ENCODE results near the gene PHF5A.
"Not testable (repeated sequence)": the region's sequence is repeated elsewhere in the genome, so short reads cannot be mapped to it uniquely, and the experiment has no call there.

Gene PHF5A

DNA sequence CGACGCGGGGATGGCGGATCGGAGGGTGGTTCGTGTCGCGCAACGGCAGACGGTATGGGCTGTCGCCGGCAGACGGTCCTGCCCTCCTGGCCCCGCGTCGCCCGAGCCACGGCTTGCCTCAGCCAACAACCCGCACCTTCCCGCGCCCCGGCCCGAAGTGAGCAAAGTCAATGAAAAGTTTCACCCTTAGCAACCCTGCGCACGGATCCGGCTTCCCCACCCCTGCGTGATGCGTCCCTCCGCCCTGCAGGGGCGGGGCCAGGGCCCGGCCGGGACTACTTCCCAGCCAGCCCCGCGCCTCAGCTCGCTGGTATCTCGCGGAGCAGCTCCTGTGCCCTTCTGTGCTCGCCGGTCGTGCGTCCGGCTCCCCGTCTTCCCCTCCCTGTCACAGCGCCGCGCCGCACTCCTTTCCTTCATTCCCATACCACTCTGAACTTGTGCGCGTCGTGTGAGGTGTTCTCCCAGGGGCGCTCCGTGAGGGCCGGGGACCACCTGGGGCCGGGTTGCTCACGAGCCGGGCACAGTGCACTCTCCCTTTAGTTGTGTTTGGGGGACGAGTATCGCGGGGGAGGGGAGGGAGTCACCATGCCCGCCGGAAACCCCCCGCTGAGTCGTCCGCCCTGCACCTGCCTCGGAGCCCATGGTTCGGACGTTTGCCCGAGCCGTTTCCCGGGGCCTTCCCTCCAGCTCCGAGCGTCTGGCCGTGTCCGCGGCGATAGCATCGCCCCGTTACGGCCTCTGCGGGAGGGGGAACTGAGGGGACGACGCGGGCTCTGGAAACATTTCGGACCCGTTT, 21.7 kb downstream of the PHF5A start, which contains the start of gene TOB2:
TSS of gene TOB2 (minus strand) at position 163 of the 796 bp plus-strand sequence. CDS start 9,456 bp downstream, outside the sequence.
- DNase-seq (ENCODE audit: low spot score), result peak; percentile 94

DNA sequence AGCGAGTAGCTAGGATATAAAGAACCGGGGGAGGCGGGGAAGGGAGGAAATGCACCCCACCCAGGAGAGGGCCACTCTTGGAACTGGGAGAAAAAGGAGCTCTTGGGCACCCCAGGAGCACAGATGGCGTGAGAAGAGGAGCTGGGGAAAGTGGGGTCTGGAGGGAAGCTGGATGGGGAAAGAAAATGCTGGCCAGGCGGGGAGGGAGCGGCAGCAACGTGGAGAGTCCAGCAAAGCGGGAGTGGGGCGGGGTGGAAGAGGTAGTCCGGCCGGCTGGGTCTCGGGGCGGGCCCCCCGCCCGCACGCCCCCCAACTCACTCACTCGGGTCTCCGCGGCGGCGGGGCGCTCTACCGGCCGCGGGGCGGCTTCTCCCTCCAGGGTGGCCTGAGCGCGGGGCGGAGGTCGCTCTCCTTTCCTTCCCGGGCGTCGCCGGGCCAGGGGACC, 22.4 kb downstream of the PHF5A start:
- DNase-seq (ENCODE audit: low spot score), result peak; percentile 35

DNA sequence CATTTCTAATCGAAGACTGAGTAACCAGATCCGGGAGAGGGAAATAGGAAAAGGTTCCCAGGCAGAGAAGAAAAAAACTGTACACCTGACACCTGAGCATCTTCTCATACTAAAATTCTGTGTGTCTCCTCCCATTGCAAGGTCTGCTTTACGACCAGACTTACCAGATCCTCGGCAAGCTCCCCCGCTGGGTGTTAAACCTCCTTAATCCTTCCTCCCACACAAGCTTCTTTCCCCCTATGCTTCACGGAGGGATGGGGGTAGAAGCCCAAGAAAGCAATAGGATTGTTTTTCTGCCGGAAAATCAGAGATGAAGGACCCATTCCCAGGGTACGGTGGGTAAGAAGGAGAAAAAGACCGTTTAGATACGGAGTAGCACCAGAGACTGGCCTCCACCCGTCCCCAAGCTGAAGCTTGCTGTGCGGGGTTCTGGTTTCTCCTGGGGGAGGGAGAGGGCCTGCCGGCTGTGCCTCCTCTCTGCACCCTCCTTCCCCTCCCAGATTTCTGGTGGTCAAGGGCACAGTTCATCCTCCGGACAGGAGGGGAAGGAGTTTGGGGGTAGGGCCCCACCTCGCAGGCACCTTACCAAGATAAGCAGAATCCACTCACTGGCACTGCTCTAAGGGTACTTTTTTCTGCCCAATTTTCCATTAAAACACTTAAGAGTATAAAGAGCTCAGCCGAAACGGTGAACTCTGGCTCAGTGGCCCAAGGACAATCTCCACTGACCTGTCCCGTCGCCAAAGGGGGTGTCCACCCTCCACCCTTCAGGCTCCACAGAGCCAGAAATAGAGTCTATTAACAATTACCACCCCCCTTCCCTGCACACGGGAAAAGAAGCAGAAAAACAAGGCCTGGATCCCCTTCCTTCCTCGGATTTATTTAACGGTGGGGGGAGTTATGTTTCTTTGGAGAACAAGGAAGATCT, 23.1 kb downstream of the PHF5A start:
- DNase-seq (ENCODE audit: low spot score), result peak; percentile 34

DNA sequence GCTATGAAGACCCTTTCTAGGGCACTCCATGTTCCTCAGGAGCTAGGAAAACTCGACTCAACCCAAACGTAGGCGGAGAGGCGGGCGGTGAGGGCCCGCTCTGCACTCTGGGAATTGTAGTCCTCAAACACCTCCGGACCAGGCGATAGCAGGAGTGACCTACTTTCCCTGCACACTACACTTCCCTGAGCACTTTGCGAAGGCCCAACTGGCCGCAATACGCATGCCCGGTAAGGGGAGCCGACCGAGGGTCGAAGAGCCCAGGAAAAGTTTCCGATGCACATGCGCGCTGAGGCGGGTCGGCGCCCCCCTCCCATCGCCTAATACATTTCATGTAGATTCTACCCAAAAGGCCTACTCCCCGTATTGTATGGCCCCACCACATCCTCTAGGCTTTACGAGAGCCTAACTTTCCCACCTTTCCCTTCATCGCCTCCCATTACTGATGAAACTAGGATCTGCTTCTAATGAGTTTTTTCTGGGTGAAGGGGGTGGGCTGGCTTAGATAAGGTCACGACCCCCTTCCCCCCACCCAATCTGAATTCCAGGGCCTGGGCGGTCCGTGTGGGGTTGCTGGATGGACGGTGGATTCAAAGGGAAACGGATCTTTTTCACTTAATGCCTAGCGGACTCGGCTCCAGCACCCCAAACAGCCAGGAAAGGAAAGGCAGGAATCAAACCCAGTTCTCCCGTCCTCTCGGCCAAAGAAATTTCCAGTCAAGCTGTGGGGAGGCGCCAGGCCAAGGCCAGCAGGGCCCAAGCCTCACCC, 23.9 kb downstream of the PHF5A start:
- peak; percentile 89 for DNase-seq (ENCODE audit: low spot score)

DNA sequence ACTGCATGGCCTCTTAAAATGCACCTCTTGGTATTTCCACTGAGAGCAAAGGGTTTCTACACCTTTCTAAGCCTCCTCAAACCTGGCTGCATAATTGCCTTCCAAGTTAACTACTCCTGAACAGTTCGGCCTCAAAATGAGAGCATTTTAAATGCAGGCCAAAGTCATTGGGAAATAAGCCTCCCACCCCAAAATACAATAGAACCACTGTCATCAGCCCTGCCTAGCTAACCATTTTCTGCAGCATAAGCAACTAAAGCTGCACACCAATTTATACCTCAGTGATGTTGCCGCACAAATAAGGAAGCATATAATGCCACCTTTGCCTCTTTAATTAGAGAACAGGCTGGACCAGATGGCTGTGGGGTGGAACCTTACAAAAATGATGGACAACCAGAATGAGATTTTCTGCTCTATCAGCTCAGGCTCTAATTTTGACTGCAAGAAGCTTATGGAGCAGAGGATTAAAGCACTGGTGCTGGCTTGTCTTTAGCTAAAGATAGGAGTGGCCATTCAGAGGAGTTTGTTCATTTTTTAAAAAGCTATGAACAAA, 26.2 kb downstream of the PHF5A start:
- DNase-seq (ENCODE audit: low spot score), result no peak

DNA sequence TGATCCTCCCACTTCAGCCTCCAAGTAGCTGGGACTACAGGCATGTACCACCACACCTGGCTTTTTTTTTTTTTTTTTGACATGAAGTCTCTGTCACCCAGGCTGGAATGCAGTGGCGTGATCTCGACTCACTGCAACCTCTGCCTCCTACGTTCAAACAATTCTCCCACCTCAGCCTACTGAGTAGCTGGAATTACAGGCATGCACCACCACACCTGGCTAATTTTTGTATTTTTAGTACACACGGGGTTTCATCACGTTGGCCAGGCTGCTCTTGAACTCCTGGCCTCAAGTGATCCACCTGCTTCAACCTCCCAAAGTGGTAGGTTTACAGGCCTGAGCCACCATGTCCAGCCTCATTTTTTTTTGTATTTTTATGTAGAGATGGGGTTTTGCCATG, 28.0 kb downstream of the PHF5A start:
- not testable (repeated sequence) for DNase-seq (ENCODE audit: low spot score)

DNA sequence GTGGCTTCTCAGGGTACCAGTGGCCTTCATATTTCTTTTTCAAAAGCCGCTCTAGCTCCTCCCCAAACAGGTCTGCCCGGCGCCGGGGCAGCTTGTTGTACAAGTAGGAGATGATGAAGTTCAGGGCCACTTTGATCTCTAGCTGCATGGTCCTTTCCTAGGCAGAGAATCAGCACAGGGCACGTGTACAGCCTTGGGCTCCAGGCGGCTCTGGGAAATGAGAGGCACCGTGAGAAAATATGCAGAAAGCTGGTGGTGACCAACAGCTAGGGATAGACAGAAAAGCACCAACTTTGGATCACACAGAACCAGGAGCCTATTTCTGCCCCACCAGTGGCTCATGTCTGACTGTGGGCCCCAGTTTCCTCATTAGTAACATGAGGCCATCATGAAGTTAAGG, 31.3 kb downstream of the PHF5A start:
- DNase-seq (ENCODE audit: low spot score), result no peak

DNA sequence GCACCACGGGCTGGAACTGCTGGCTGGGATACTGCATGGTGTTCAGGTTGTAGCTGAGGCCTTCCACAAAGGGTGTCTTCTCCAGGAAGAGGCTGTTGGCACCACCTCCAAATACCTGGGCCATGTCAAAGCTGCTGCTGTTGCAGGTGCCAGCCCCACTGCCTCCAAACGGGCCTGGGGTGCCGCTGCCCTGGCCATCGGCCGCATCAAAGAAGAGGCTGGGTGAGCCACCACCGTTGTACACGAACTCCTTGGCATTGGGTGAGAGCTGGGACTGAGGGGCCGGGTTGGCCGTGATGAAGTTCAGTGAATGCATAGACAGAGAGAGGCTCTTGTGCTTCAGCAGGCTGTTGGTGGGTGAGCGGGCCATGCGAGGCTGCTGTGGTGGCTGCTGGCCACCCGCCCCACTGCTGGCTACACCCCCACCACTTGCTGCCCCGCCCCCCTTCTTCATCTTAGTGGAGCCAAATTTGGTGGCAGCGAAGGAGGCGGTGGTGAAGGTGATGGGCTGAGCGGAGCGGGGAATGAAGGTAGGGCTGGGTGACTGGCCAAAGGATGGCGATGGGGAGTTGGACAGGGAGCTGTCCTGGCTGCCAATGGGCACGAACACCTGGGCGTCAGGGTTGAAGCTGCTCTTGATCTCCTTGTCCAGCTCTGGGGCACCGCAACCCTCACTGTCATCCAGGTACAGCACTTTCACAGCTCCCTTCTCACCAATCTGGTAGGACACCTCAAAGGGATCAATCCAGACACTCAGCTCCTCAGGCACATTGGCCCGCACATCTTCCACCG, 32.0 kb downstream of the PHF5A start:
- DNase-seq (ENCODE audit: low spot score), result no peak

DNA sequence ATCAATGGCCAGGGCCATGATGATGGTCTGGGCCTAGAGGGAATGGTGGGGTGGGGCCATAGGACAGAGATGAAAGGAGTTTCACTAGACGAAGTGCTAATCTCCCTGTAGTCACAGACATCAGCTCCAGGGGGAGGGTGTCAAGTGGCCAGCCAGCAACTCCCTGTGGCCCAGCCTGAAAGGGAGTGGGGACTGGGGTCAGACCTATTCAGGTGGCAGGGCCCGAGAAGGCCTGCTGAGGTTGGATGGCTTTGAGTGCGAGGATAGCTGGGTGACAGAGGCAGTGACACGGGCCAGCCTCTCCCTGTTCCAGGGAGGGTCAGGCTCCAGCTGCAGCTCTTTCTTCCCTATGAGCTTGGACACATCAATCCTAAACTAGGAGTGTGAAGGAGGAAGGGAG, 32.9 kb downstream of the PHF5A start:
- no peak for DNase-seq (ENCODE audit: low spot score)

DNA sequence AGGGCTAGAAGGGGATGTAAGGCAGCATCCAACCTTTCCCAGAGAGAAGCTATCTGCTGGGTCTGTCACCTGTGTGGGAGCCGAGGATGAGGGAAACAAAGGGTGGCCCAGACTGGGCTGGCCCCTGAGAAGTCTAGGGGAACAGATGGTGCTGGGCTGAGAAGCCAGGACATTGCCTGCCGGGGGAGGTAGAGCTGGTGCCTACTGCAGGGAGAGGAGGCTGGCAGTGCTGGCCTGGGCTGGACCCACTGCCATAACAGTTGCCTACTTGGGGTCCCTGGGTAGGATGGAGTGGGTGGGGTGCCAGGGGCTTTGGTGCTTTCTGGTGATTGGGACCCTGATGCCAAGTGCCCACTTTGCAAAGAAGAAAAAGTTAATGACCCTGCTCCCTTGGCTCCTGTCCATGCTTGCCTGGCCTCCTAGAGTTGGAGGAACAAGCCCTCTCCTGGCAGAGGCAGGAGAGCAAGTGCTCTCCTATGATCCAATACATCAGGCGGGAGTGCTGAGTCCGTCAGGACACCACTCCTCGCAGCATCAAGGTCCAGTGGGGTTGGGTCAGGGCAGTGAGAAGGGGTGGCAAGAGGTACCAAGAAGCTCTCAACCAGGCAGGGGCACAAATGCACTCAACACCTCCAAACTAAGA, 34.0 kb downstream of the PHF5A start:
- DNase-seq (ENCODE audit: low spot score), result not testable (repeated sequence)

DNA sequence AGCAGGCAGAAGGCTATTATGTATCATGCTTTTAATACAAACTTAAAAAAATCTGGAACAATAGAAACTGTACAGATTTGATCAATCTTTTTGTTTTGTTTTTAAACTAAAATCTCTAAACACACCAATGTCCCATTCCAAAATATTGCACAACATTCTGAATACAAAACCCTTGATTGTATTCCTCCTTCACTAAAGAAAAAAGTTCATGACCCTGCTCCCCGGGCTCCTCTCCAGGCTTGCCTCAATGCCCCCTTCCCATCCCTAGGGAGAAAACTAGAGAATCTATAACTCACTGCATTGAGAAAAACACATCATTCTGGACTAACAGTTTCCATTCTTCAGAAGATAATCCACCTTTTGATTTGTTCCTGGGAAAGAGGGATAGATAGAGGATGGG, 35.0 kb downstream of the PHF5A start:
- DNase-seq (ENCODE audit: low spot score), result not testable (repeated sequence)

DNA sequence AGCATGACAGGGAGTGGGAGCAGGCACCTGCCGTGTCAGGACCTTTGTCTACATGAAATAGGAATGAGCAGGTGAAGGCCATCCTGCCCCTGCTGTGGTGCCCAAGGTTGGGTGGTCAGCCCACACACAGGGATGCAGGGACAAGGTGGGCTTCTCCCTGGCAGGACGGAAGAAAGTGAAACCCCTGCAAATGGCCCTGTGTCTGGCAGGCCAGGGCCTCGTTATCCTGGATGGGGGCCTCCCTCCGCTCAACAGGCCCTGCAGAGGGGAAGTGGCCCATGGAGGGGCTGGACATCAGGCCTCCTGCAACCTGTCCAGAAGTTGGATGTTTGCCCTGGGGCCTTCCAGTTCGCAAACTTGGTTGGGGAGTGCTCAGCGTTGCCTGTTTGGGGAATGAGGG, 36.8 kb downstream of the PHF5A start:
- DNase-seq (ENCODE audit: low spot score), result no peak

DNA sequence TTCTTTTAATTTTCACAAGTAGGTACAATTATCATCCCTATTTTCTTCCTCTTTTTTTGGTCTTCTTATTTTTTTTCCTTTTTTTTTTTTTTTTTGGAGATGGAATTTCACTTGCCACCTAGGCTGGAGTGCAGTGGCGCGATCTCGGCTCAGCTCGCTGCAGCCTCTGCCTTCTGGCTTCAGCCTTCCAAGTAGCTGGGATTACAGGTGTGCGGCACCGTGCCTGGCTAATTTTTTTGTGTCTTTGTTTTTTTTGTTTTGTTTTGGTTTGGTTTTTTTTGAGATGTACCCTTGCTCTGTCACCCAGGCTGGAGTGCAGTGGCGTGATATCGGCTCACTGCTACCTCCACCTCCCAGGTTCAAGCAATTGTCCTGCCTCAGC, 38.5 kb downstream of the PHF5A start:
- DNase-seq (ENCODE audit: low spot score), result no peak

DNA sequence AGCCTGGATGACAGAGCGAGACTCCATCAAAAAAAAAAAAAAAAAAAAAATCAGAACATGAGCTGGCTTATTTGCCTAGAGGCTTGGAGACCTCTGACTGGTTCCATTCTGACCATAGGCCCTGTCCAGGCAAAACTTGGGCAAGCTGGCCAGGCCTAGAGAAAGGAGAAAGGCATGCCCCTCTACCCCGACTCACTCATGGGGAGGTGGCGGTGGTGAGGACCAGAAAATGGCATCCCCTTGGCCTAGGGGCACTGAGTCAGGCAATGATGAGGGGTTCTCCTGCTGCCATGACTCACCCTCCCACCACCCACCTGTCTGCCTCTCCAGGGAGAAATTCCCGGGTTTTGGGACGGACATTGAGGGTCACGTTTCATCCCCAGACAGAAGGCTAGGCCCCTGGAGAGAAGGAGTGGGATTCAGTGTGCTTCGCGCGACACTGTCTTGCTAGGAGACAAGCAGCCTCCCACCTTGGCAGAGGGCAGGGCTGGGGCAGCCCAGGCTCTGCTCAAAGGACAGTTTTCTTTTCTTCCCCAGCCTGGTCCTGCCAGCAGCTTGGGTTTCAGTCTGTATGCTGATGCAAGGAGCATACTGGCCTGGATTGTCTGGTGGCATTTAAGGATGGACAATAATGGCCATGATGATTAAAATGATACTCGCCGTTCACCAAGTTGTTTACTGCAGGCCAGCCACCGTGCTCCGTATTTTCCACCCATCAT, 39.1 kb downstream of the PHF5A start:
- DNase-seq (ENCODE audit: low spot score), result no peak

DNA sequence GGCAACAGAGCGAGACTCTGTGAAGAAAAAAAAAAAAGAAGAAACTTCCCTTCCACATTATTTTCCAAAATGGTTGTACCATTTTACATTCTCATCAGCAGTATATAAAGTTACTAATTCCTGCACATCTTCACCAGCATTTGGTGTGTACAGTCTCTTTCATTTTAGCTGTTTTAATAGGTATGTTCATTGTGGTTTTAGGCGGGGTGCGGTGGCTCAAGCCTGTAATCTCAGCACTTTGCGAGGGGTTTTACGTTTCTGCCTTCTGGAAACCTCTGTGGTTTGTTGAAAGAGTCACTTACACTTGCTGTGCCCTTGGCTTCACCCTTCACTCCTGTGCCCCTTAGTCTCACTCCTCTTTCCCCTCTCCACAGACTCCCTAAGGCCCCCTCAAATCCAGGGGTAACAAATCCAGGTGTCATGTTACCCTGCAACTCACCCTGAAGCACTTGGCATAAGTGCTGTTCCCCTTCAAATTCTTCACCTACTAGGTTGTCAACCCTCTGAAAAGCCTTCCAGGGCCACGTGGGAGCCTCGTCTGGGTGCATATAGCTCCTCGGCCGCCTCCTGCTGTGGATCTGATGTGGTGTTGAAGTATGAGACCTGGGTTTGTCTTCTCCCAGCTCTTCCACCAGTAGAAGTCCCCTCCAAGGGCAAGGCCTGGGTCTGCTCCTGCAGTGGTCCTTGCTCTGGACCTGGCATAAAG, 42.7 kb downstream of the PHF5A start:
- DNase-seq (ENCODE audit: low spot score), result no peak

DNA sequence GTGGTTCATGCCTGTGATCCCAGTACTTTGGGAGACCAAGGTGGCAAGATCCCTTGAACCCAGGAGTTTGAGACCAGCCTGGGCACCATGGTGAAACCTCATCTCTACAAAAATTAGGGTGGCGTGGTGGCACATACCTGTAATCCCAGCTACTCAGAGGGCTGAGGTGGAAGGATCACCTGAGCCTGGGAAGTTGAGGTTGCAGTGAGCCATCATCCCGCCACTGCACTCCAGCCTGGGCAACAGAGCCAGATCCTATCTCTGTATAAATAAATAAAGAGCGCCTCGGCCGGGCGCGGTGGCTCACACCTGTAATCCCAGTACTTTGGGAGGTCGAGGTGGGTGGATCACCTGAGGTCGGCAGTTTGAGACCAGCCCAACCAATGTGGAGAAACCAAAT, 49.8 kb downstream of the PHF5A start:
- DNase-seq (ENCODE audit: low spot score), result no peak

DNA sequence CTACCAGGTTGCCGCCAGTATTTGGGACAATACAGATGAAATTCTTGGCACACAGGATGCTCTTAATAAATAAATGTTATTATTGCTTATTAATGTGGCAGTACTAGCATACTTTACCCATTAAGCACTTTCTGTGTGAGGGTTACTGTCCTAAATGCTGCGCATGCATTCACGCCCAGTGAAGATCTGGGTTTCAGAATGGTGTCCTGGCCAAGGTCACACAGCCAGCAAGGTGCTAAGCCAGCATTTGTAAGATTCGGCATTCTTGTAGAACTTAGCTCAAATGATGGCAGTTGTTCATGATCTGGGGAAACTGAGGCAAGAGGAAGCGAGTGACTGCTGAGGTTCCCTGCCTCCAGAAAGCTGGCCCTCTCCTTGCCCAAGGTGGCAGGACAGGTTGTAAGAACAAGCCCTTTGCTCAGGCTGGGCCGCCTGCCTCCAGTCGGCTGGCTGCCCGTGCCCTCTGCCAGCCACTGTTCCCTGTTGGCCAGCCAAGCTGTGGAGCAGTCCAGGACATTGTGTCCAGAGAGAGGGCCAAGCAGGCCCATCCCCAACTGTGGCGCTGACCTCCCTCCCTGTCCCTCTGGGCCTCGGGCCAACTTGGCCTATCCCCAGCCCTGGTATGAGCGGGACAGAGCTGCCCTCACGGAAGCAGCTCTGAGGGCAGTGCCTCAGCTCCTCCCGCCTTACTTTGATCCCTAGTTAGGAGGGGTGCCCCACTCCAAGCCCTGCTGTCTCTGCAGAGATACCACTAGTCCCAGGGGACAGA, 50.7 kb downstream of the PHF5A start:
- no peak for DNase-seq (ENCODE audit: low spot score)

DNA sequence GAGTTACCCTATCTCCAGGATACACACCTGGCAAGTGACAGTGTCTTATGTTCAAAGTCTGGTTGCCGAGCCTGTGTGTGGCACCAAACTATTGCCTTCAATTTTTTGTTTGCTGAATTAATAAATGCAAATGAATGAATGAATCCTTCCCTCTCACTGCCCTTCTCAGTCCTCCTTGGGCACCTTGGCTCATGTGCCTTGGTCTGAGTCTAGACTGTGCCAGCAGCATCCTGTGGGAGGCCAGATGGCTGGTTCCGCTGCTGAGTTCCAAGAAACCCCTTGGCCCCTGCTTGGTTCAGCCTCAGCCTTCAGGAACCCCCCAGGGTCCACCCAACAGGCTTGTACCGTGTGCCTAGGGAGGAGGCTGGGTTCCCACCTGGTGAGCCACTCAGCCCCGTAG, 52.9 kb downstream of the PHF5A start:
- no peak for DNase-seq (ENCODE audit: low spot score)
